NCI-H2227 (cell line): ENCODE results near the gene DMXL1.

Experiments used
- DNase-seq: peaks from one replicate; lab custom pipeline; 2025; ENCODE audit not compliant: unreplicated experiment; lab: John Stamatoyannopoulos, UW

The DMXL1 gene

GRCh38 chr5:119264186-119264585 is 193.3 kb downstream of the DMXL1 start:
- DNase-seq = no peak

GRCh38 chr5:119267958-119268386 is 197.1 kb downstream of the DMXL1 start:
- peak; percentile 93 for DNase-seq

- DNase-seq = peak; percentile 88
Observed at GRCh38 chr5:119268387-119269060, 197.6 kb downstream of the DMXL1 start.

- peak; percentile 53 for DNase-seq
Observed at GRCh38 chr5:119269061-119269944, 198.4 kb downstream of the DMXL1 start.

- no peak for DNase-seq
Observed at GRCh38 chr5:119270121-119270565, 199.3 kb downstream of the DMXL1 start.

GRCh38 chr5:119270960-119271757 is 200.3 kb downstream of the DMXL1 start:
- no peak for DNase-seq

GRCh38 chr5:119271758-119272730 is 201.2 kb downstream of the DMXL1 start:
- no peak for DNase-seq

GRCh38 chr5:119273391-119273839 is 202.5 kb downstream of the DMXL1 start:
- DNase-seq = peak; percentile 12

- DNase-seq = no peak
Observed at GRCh38 chr5:119274030-119274766, 203.3 kb downstream of the DMXL1 start.

- DNase-seq = no peak
Observed at GRCh38 chr5:119274767-119275130, 203.9 kb downstream of the DMXL1 start.

GRCh38 chr5:119275146-119275545 is 204.3 kb downstream of the DMXL1 start:
- no peak for DNase-seq

GRCh38 chr5:119275601-119276173 is 204.8 kb downstream of the DMXL1 start:
- DNase-seq = no peak

- DNase-seq = no peak
Observed at GRCh38 chr5:119276978-119277377, 206.1 kb downstream of the DMXL1 start.

- DNase-seq = no peak
Observed at GRCh38 chr5:119279093-119279492, 208.2 kb downstream of the DMXL1 start.

- DNase-seq = no peak
Observed at GRCh38 chr5:119280380-119280779, 209.5 kb downstream of the DMXL1 start.

GRCh38 chr5:119282628-119283027 is 211.7 kb downstream of the DMXL1 start:
- DNase-seq = no peak

- no peak for DNase-seq
Observed at GRCh38 chr5:119284031-119284430, 213.1 kb downstream of the DMXL1 start.

GRCh38 chr5:119285070-119285916 is 214.4 kb downstream of the DMXL1 start:
- DNase-seq = no peak
